Heart left ventricle (tissue), 16 donors: ENCODE results near the gene LSM5. TPM values are rescaled to one million over a fixed set of nuclear protein-coding genes. Genes with fewer than 3 reads are reported as not detected.
A peak's percentile ranks its signal among the peaks of the same experiment; 100 is the strongest.

Experiments
- ATAC-seq, 4 donors: fragments of 200-7000 bp; cut with Tn5 transposase; one replicate each; pipeline ENCODE4 v1.9.1; 2020 to 2022; ENCODE audit warnings: moderate library complexity in 4 of 4, mild to moderate bottlenecking in 3 of 4, moderate number of reproducible peaks in 1 of 4
- DNase-seq, 5 donors: peaks; one replicate each; pipeline ENCODE4 v3.0.0-alpha.2; 2020
- H3K27ac ChIP-seq, 12 donors: fragments of 200-600 bp; sonication (generic) in 4 of 12; one replicate each; pipeline versions ENCODE4 v1.5.0 to v1.8.0; 2016 to 2022; ENCODE audit warnings: mild to moderate bottlenecking in 2 of 12
- H3K27me3 ChIP-seq, 9 donors: fragments of 200-600 bp; sonication (generic) in 2 of 9; one replicate each; pipeline versions ENCODE4 v1.5.1 to v1.8.0; 2016 to 2022; ENCODE audit warnings: mild to moderate bottlenecking in 3 of 9
- H3K36me3 ChIP-seq, 9 donors: fragments of 200-600 bp; sonication (generic) in 2 of 9; one replicate each; pipeline versions ENCODE4 v1.5.0 to v1.8.0; 2018 to 2022; ENCODE audit warnings: mild to moderate bottlenecking in 2 of 9
- H3K4me1 ChIP-seq, 12 donors: fragments of 200-600 bp; sonication (generic) in 4 of 12; one replicate each; pipeline versions ENCODE4 v1.5.0 to v1.8.0; 2016 to 2022; ENCODE audit warnings: mild to moderate bottlenecking in 3 of 12
- H3K4me3 ChIP-seq, 12 donors: fragments of 200-600 bp; sonication (generic) in 4 of 12; one replicate each; pipeline versions ENCODE4 v1.5.0 to v1.8.0; 2017 to 2022; ENCODE audit warnings: mild to moderate bottlenecking in 9 of 12, moderate library complexity in 4 of 12
- H3K9me3 ChIP-seq, 12 donors: fragments of 200-600 bp; sonication (generic) in 4 of 12; one replicate each; pipeline versions ENCODE4 v1.5.0 to v1.8.0; 2016 to 2022; ENCODE audit warnings: mild to moderate bottlenecking in 1 of 12
- CTCF ChIP-seq, 12 donors: fragments of 200-600 bp; sonication (generic) in 4 of 12; IDR thresholded peaks; one replicate each; pipeline versions ENCODE4 v1.5.0 to v1.8.0; 2018 to 2022; ENCODE audit warnings: antibody characterized with exemption in 12 of 12, mild to moderate bottlenecking in 5 of 12
- POLR2A ChIP-seq, 2 donors: fragments of 450-650 bp; IDR thresholded peaks; one replicate each; pipeline ENCODE4 v1.6.1; 2017; ENCODE audit warnings: antibody characterized with exemption in 2 of 2, mild to moderate bottlenecking in 2 of 2, moderate library complexity in 2 of 2
- WGBS, 4 donors: extraction: QIAGEN DNeasy Blood & Tissue Kit in 2 of 4; methylation state at CpG; one replicate each; pipeline versions ENCODE4 v1.1.5 to v1.1.7; 2013 to 2018; 5-methylcytosine and 5-hydroxymethylcytosine counted together
- intact Hi-C, 10 donors: fragments of 100-400 bp; cut with DNase I; formaldehyde crosslinking; loops; one replicate each; pipeline versions ENCODE4 v1.11.1 to v1.14.2; 2022
- long read RNA-seq, 3 donors: library from polyadenylated mRNA; unstranded; transcript quantifications; one replicate each; pipeline ENCODE4 v2.0.0, GENCODE V29; 2020 to 2021
- polyA plus RNA-seq, 2 donors: library from polyadenylated mRNA; stranded (reverse); fragments of 200-250 nt; gene quantifications; one replicate each; pipeline ENCODE4 v1.2.3, GENCODE V29; 2013
- total RNA-seq, 9 donors: library from RNA; depleted of rRNA in 2 of 9; stranded (reverse); fragments of >200 nt in 2 of 9; fragmentation: NEBNext Ultra II Directional in 3 of 9; extraction: Animal tissue kit (Norgen Biotek cat#: 25700) in 3 of 9; gene quantifications; one replicate each; pipeline versions ENCODE4 v1.1.0 to v1.2.4, GENCODE V29; 2016 to 2023
- donor health status: ischemic (EF 13 %, LVEDD 7.1; RV severe dilation, severe dysfunction).
- donor health status: healthy with polysubstance abuse.
- donor health status: DM: no; HTN: yes; CAD: no.
- donor health status: DM: no; HTN: no; CAD: no.
- donor health status: ischemic (EF 25% LVEDD 6.9; RV normal size, moderate dysfunction).
- donor health status: ischemic (EF 25% LVEDD 5.7; RV mildly dilated, moderate dysfunction).
- donor health status: healthy.
- donor health status: DM: yes; HTN: yes; CAD: no.
- donor health status: ischemic (EF 35%, LVEDD 5.7; RV mildly dilated, moderate dysfunction).
- donor health status: nonischemic (EF 11% LVEDD 7.7; RV severe dilation, severe dysfunction).
- donor health status: DM: yes; HTN: yes; CAD: no.
- donor health status: PGD.
- donor health status: ischemic (EF 29% LVEDD 5.4; RV normal size, mild dysfunction).
- donor health status: nonischemic (EF 23%, LVEDD 6.1; RV moderate dilation, normal function).

Gene LSM5
- total RNA-seq (10 to 100 TPM; 10.8 to 43.0 (median 35.6) TPM), polyA plus RNA-seq (10 to 100 TPM; 55.2 to 67.5 TPM)
- long read RNA-seq, donor 1, transcript LSM5-208 (5 exons, 2,258 nt): major isoform, 16 of 17 reads
- long read RNA-seq, donor 1, partial matches to known transcripts: 0 of 17 reads
- long read RNA-seq, donor 1, other reads (novel, unspliced or antisense): 1 of 17 reads
- long read RNA-seq, donor 2, transcript LSM5-208 (5 exons, 2,258 nt): major isoform, 25 of 28 reads
- long read RNA-seq, donor 2, partial matches to known transcripts: 0 of 28 reads
- long read RNA-seq, donor 2, other reads (novel, unspliced or antisense): 2 of 28 reads
- long read RNA-seq, donor 3, transcript LSM5-208 (5 exons, 2,258 nt): major isoform, 13 of 14 reads
- long read RNA-seq, donor 3, partial matches to known transcripts: 0 of 14 reads
- long read RNA-seq, donor 3, other reads (novel, unspliced or antisense): 1 of 14 reads

GRCh38 chr7:32490127-32490796 lies at the start of gene LSM5:
Gene LSM5, minus strand, starts transcription at chr7:32490380. Its CDS starts 15 bp downstream, at chr7:32490365.
- peak within 1 kb of the TSS; percentile 29 to 82 (median 68) for H3K4me3 ChIP-seq
- intact Hi-C loops: loop anchor here in 5 of 10 donors (2.0 to 10.0 kb wide), 5 partner anchors 75 to 405 kb away; partner anchors contain the start of gene KBTBD2 (in 1 of the 5)
- DNase-seq (peak; percentile 91 to 96 (median 93)), ATAC-seq (peak; percentile 91 to 92 (median 91))
- H3K36me3 ChIP-seq: peaks cover 0 to 35% (median 26%) of the 10 kb centered on the region in 9 donors
- H3K4me1 ChIP-seq: peaks cover 0 to 23% (median 13%) of the 10 kb centered on the region in 12 donors
- peak within 1 kb of the TSS; percentile 71 to 93 (median 84) for H3K27ac ChIP-seq
- no peak for TF ChIP-seq CTCF (IDR thresholded peaks at IDR 0.05)
- peak in 1 of 2 donors; percentile 38 for TF ChIP-seq POLR2A (IDR thresholded peaks at IDR 0.05)
- H3K27me3 ChIP-seq: no peaks in the 10 kb centered on the region
- WGBS, 4 donors: 0 to 1% (median 0%) methylated on average over 38 of the region's 38 CpGs
- H3K9me3 ChIP-seq: no peaks in the 10 kb centered on the region

GRCh38 chr7:32539366-32539765 lies 49.2 kb upstream of the LSM5 start:
- no peak overlapping the region for H3K4me3 ChIP-seq
- 91 to 99% (median 97%) methylated on average over 2 of the region's 2 CpGs for WGBS, 4 donors
- ATAC-seq: no peak
- intact Hi-C loops: no loop called here
- H3K27ac ChIP-seq: no peak overlapping the region
- H3K4me1 ChIP-seq: peaks cover 0 to 22% (median 10%) of the 10 kb centered on the region in 12 donors
- H3K36me3 ChIP-seq: peaks cover 0 to 15% (median 12%) of the 10 kb centered on the region in 9 donors
- no peaks in the 10 kb centered on the region for H3K27me3 ChIP-seq
- no peaks in the 10 kb centered on the region for H3K9me3 ChIP-seq
- TF ChIP-seq CTCF (IDR thresholded peaks at IDR 0.05) (no peak), POLR2A (IDR thresholded peaks at IDR 0.05) (no peak)
- DNase-seq: no peak

- TF ChIP-seq POLR2A (IDR thresholded peaks at IDR 0.05) (no peak), CTCF (IDR thresholded peaks at IDR 0.05) (no peak)
- intact Hi-C loops: no loop called here
- H3K4me1 ChIP-seq: peaks cover 0 to 28% (median 8%) of the 10 kb centered on the region in 12 donors
- H3K4me3 ChIP-seq: no peak overlapping the region
- H3K9me3 ChIP-seq: no peaks in the 10 kb centered on the region
- 66 to 86% (median 74%) methylated on average over 4 of the region's 4 CpGs for WGBS, 4 donors
- ATAC-seq (no peak), DNase-seq (no peak)
- H3K36me3 ChIP-seq: peaks cover 0 to under 1% (median 0%) of the 10 kb centered on the region in 9 donors
- no peak overlapping the region for H3K27ac ChIP-seq
- no peaks in the 10 kb centered on the region for H3K27me3 ChIP-seq
These were observed 47.6 kb upstream of the LSM5 start for GRCh38 chr7:32537760-32538159.

GRCh38 chr7:32536585-32536984 lies 46.4 kb upstream of the LSM5 start:
- intact Hi-C loops: no loop called here
- Histone ChIP-seq H3K27me3 (no peaks in the 10 kb centered on the region), H3K4me1 (peaks cover 0 to 32% (median 9%) of the 10 kb centered on the region in 12 donors), H3K4me3 (no peak overlapping the region), H3K27ac (no peak overlapping the region), H3K36me3 (peaks cover 0 to 8% (median 0%) of the 10 kb centered on the region in 9 donors), H3K9me3 (no peaks in the 10 kb centered on the region)
- no peak for TF ChIP-seq CTCF (IDR thresholded peaks at IDR 0.05)
- 0 to 31% (median 10%) methylated on average over 1 of the region's 1 CpG for WGBS, 4 donors
- ATAC-seq: peak in 3 of 4 donors; percentile 22 to 56 (median 39)
- DNase-seq: no peak
